Measurements from ENCODE around the gene WDR38.

WDR38 gene

GRCh38 chr9:124859803-124860581, 6.7 kb downstream of the WDR38 start:
- no peak for FAIRE-seq

- FAIRE-seq = no peak
Observed at GRCh38 chr9:124860582-124861341, 7.5 kb downstream of the WDR38 start.

GRCh38 chr9:124861342-124862229, 8.3 kb downstream of the WDR38 start, which contains the start of the genes ARPC5L and RPL35:
Gene ARPC5L (plus strand): TSS chr9:124862130. CDS start chr9:124869291, 7,161 bp downstream.
Gene RPL35 (minus strand): TSS chr9:124861957. CDS start chr9:124861912, 45 bp downstream.
- no peak for FAIRE-seq

- FAIRE-seq = no peak
Observed at GRCh38 chr9:124863371-124863871, 10.2 kb downstream of the WDR38 start.

- no peak for FAIRE-seq
Observed at GRCh38 chr9:124868511-124869465, 15.5 kb downstream of the WDR38 start.

- no peak for FAIRE-seq
Observed at GRCh38 chr9:124869466-124869985, 16.3 kb downstream of the WDR38 start.

- no peak for FAIRE-seq
Observed at GRCh38 chr9:124869986-124870560, 16.8 kb downstream of the WDR38 start.

GRCh38 chr9:124870723-124871122, 17.5 kb downstream of the WDR38 start:
- no peak for FAIRE-seq

GRCh38 chr9:124871156-124871561, 17.9 kb downstream of the WDR38 start:
- FAIRE-seq = no peak

- no peak for FAIRE-seq
Observed at GRCh38 chr9:124873664-124874063, 20.4 kb downstream of the WDR38 start.

GRCh38 chr9:124875501-124875900, 22.2 kb downstream of the WDR38 start:
- FAIRE-seq = no peak

GRCh38 chr9:124877021-124877782, 23.9 kb downstream of the WDR38 start:
- no peak for FAIRE-seq

GRCh38 chr9:124878021-124878420, 24.8 kb downstream of the WDR38 start:
- FAIRE-seq = no peak

- FAIRE-seq = no peak
Observed at GRCh38 chr9:124878518-124878917, 25.3 kb downstream of the WDR38 start.

GRCh38 chr9:124879226-124879625, 26.0 kb downstream of the WDR38 start:
- no peak for FAIRE-seq

GRCh38 chr9:124880501-124880900, 27.2 kb downstream of the WDR38 start:
- FAIRE-seq = no peak

GRCh38 chr9:124881138-124881743, 28.0 kb downstream of the WDR38 start:
- no peak for FAIRE-seq

GRCh38 chr9:124882231-124882630, 29.0 kb downstream of the WDR38 start:
- FAIRE-seq = no peak

GRCh38 chr9:124884376-124884775, 31.1 kb downstream of the WDR38 start:
- no peak for FAIRE-seq

- FAIRE-seq = no peak
Observed at GRCh38 chr9:124885551-124885950, 32.3 kb downstream of the WDR38 start.

Data from endometrium (tissue), 2 donors.